Right ventricle myocardium inferior (tissue), 1 donor: ENCODE measurements around the gene NLRP12. TPM values are rescaled to one million over a fixed set of nuclear protein-coding genes. Genes with fewer than 3 reads are reported as not detected.
A peak's percentile ranks its signal among the peaks of the same experiment; 100 is the strongest.

Experiments
- microRNA-seq: library from miRNA; unstranded; fragments of <30 nt; microRNA quantifications from one replicate; pipeline ENCODE4 v1.2.0, GENCODE V29; 2020
- total RNA-seq: library from RNA; stranded (reverse); fragmentation: NEBNext Ultra II Directional; extraction: Animal tissue kit (Norgen Biotek cat#: 25700); gene quantifications from one replicate; pipeline ENCODE4 v1.2.1, GENCODE V29; 2021
- donor health status: DM: no; HTN: yes; CAD: no; lungs with severe emphysema.

NLRP12 gene
- total RNA-seq, 1 donor from 2014 or later = 0.43 TPM

Small RNA genes lying within 50 kb of the gene (microRNA-seq; reads per million reads assigned to microRNA genes)
- gene MIR1283-2 = not detected
- not detected for gene MIR371A
- gene MIR372 = 5.1 reads per million, percentile 12 among the genes with 10 or more reads in this experiment
- gene MIR373 = not detected
- not detected for gene MIR516A1
- not detected for gene MIR516A2
- not detected for gene MIR519A1
- gene MIR521-1 = not detected
- gene MIR522 = 3.3 reads per million
- gene MIR527 = not detected

Other genes starting within 250 kb of the NLRP12 start
- gene DPRX, start 192.3 kb downstream of the NLRP12 start, total RNA-seq = not detected
- 141 TPM for gene MYADM, start 43.6 kb upstream of the NLRP12 start, total RNA-seq
- gene PRKCG, start 57.9 kb upstream of the NLRP12 start, total RNA-seq = not detected
- gene CACNG7, start 85.0 kb upstream of the NLRP12 start, total RNA-seq = not detected
- 0.03 TPM for gene CACNG8, start 138.6 kb upstream of the NLRP12 start, total RNA-seq
- not detected for gene CACNG6, start 167.3 kb upstream of the NLRP12 start, total RNA-seq
- not detected for gene VSTM1, start 239.6 kb upstream of the NLRP12 start, total RNA-seq